OCI-LY1 (cell line): ENCODE results near the gene TSHR.

Source experiments
- EZH2 ChIP-seq: fragments of 200-600 bp; sonication (generic), shearing (Covaris generic); IDR thresholded peaks from 2 replicates; pipeline ENCODE4 v1.8.0; 2017; ENCODE audit warnings: borderline replicate concordance, mixed run types, mild to moderate bottlenecking, antibody characterized with exemption, low read length, moderate library complexity, mixed read lengths
- TF ChIP-seq, protein P1 (sequence below): fragments of 200-600 bp; sonication (generic), shearing (Covaris generic); IDR thresholded peaks from 2 replicates; pipeline ENCODE4 v1.5.1; 2017; ENCODE audit warnings: mild to moderate bottlenecking, antibody characterized with exemption, low read length, moderate library complexity, mixed read lengths

DNA sequence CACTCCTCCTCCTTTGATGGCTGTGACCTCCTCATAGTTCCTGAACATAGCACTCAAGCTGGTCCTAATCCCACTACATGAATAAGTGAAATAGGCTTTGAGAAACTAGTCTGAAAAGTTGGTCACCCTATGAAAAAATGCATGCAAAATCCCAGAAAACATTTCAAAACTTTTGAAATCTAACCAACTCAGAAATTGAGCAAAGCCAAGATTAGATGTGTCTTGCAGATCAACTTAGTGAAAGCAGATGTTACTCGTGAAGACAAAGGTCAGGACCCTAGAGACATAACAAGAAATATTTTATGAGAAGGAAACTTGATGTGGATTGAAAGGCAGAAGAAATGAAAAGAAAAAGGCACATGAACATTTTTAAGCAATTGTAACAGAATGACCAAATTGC lies 63.3 kb downstream of the TSHR start:
- no peak for TF ChIP-seq EZH2
- TF ChIP-seq, protein P1, sequence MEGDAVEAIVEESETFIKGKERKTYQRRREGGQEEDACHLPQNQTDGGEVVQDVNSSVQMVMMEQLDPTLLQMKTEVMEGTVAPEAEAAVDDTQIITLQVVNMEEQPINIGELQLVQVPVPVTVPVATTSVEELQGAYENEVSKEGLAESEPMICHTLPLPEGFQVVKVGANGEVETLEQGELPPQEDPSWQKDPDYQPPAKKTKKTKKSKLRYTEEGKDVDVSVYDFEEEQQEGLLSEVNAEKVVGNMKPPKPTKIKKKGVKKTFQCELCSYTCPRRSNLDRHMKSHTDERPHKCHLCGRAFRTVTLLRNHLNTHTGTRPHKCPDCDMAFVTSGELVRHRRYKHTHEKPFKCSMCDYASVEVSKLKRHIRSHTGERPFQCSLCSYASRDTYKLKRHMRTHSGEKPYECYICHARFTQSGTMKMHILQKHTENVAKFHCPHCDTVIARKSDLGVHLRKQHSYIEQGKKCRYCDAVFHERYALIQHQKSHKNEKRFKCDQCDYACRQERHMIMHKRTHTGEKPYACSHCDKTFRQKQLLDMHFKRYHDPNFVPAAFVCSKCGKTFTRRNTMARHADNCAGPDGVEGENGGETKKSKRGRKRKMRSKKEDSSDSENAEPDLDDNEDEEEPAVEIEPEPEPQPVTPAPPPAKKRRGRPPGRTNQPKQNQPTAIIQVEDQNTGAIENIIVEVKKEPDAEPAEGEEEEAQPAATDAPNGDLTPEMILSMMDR = no peak
